ENCODE data around the gene TBC1D5. TPM values are rescaled to one million over a fixed set of nuclear protein-coding genes. Genes with fewer than 3 reads are reported as not detected.
"Not testable (repeated sequence)": the region's sequence is repeated elsewhere in the genome, so short reads cannot be mapped to it uniquely, and the experiment has no call there.

Gene TBC1D5
- polyA plus RNA-seq, 1 donor, result 31.3 TPM

- DNase-seq, result no peak
Observed at GRCh38 chr3:17399586-17399985, 342.8 kb downstream of the TBC1D5 start.

- DNase-seq, result no peak
Observed at GRCh38 chr3:17398959-17399551, 343.4 kb downstream of the TBC1D5 start.

- DNase-seq, result no peak
Observed at GRCh38 chr3:17396036-17396435, 346.4 kb downstream of the TBC1D5 start.

GRCh38 chr3:17394541-17395155 lies 347.8 kb downstream of the TBC1D5 start:
- DNase-seq, result no peak

GRCh38 chr3:17392516-17392915 lies 349.9 kb downstream of the TBC1D5 start:
- not testable (repeated sequence) for DNase-seq

GRCh38 chr3:17390785-17391184 lies 351.6 kb downstream of the TBC1D5 start:
- DNase-seq, result no peak

- no peak for DNase-seq
Observed at GRCh38 chr3:17387108-17387507, 355.3 kb downstream of the TBC1D5 start.

- DNase-seq, result no peak
Observed at GRCh38 chr3:17386432-17386831, 356.0 kb downstream of the TBC1D5 start.

GRCh38 chr3:17384567-17385296 lies 357.7 kb downstream of the TBC1D5 start:
- no peak for DNase-seq

GRCh38 chr3:17373304-17373703 lies 369.1 kb downstream of the TBC1D5 start:
- DNase-seq, result no peak

GRCh38 chr3:17372362-17373210 lies 369.8 kb downstream of the TBC1D5 start:
- DNase-seq, result peak; percentile 10

GRCh38 chr3:17369973-17370372 lies 372.5 kb downstream of the TBC1D5 start:
- DNase-seq, result no peak

- DNase-seq, result no peak
Observed at GRCh38 chr3:17367171-17367570, 375.3 kb downstream of the TBC1D5 start.

- no peak for DNase-seq
Observed at GRCh38 chr3:17360991-17361390, 381.4 kb downstream of the TBC1D5 start.

- no peak for DNase-seq
Observed at GRCh38 chr3:17359911-17360310, 382.5 kb downstream of the TBC1D5 start.

- no peak for DNase-seq
Observed at GRCh38 chr3:17357035-17357710, 385.3 kb downstream of the TBC1D5 start.

GRCh38 chr3:17356585-17356984 lies 385.8 kb downstream of the TBC1D5 start:
- no peak for DNase-seq

GRCh38 chr3:17355591-17355990 lies 386.8 kb downstream of the TBC1D5 start:
- no peak for DNase-seq

- no peak for DNase-seq
Observed at GRCh38 chr3:17354341-17354740, 388.1 kb downstream of the TBC1D5 start.

GRCh38 chr3:17352620-17353019 lies 389.8 kb downstream of the TBC1D5 start:
- no peak for DNase-seq

- not testable (repeated sequence) for DNase-seq
Observed at GRCh38 chr3:17351193-17351592, 391.2 kb downstream of the TBC1D5 start.

GRCh38 chr3:17349093-17349492 lies 393.3 kb downstream of the TBC1D5 start:
- DNase-seq, result no peak
